GM19239 (cell line): ENCODE data around the gene HIF1AN.
A peak's percentile ranks its signal among the peaks of the same experiment; 100 is the strongest.
"Not testable (repeated sequence)": the region's sequence is repeated elsewhere in the genome, so short reads cannot be mapped to it uniquely, and the experiment has no call there.

ENCODE experiments used
- DNase-seq: peaks from one replicate; pipeline ENCODE4 v3.0.0; 2011; ENCODE audit warnings: low spot score; ENCODE audit not compliant: insufficient read length
- FAIRE-seq: peaks from 2 replicates; lab custom pipeline; 2011; peaks lifted over from hg19 to GRCh38; lab: Jason Lieb, UNC

The HIF1AN gene

GRCh38 chr10:100562008-100562672 is 26.4 kb downstream of the HIF1AN start:
- FAIRE-seq (peak; percentile 63), DNase-seq (peak; percentile 87)

GRCh38 chr10:100565206-100565985 is 29.7 kb downstream of the HIF1AN start:
- FAIRE-seq (no peak), DNase-seq (no peak)

GRCh38 chr10:100566561-100566960 is 30.8 kb downstream of the HIF1AN start:
- FAIRE-seq: no peak
- no peak for DNase-seq

- DNase-seq (no peak), FAIRE-seq (no peak)
These were observed 31.5 kb downstream of the HIF1AN start for GRCh38 chr10:100567249-100567648.

DNA sequence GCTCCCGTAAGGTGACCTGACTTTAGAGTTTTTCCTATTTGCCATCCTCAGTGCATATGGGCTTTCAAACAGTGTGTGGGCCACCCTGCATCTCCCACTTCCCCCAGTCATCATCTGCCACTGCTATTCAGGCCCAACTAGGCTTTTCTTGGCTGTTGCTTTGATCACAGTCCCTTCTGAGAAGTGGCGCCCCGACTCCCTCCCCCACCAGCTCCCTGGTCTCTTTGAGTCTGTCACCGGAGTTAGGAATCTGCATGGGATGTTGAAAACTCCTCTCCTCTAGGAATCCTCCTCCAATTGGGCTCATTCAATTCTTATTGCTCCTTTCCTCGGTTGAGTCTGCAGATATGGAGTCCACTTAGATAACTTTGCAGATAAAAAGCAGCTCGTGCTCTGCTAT is 32.1 kb downstream of the HIF1AN start:
- FAIRE-seq: no peak

GRCh38 chr10:100568912-100569311 is 33.2 kb downstream of the HIF1AN start:
- no peak for FAIRE-seq
- no peak for DNase-seq

More for the DNA sequence above, 32.1 kb downstream of the HIF1AN start:
- no peak for DNase-seq

DNA sequence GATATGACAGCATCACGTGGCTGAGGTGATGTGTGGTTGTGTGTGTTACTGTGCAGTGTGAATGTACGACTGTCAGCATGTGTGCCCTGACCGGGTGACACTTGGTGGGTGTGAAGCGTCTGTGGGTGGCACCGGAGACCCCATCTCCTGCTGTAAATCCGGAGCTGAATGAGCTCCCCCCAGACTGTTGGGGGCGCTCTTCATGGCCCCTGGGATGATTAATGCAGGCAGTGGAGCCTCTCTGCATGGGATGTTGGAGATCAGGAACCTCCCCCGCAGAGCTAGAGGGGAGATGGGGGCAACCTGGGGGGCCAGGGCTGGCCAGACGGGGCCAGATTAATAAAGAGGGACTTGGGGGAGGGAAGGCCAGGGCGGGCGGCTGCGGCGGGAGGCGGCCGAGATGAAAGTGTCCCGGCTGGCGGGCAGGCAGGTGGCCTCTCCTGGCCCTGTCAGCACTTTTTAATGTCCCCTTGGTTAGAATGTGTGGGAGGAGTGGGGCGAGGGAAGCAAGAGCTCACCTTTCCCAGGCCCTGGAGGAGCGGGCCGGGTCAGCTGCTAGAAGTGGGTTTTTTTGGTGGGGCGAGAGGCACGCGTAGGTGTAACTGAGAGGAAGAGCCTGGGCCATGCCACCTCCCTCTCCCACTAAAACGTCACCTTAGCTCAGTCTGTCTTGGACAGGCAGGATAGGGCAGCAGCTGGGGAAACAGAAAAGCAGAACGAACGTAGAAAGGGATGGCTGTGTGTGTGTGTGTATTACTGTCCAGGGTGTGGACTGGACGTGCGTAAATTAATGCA is 34.1 kb downstream of the HIF1AN start:
- no peak for FAIRE-seq
- no peak for DNase-seq

DNA sequence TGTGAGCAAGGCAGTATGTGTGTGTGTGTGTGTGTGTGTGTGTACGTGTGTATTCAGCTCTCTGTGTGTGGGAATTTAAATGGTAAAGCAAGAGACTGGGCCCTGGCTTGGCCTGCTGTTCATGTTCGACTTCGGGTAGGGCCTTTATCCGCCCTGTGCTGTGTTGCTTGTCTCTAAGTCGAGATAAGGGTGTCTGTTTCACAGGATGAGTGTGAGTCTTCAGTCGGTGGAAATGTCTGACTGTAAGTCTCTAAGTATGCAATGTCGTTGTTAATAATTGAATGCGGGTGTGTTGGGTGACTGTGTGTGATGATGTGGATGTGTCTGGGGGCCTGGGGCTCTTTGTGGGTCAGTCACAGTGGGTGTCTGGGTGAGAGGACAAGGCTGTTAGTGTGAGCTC is 34.8 kb downstream of the HIF1AN start:
- DNase-seq (no peak), FAIRE-seq (no peak)

DNA sequence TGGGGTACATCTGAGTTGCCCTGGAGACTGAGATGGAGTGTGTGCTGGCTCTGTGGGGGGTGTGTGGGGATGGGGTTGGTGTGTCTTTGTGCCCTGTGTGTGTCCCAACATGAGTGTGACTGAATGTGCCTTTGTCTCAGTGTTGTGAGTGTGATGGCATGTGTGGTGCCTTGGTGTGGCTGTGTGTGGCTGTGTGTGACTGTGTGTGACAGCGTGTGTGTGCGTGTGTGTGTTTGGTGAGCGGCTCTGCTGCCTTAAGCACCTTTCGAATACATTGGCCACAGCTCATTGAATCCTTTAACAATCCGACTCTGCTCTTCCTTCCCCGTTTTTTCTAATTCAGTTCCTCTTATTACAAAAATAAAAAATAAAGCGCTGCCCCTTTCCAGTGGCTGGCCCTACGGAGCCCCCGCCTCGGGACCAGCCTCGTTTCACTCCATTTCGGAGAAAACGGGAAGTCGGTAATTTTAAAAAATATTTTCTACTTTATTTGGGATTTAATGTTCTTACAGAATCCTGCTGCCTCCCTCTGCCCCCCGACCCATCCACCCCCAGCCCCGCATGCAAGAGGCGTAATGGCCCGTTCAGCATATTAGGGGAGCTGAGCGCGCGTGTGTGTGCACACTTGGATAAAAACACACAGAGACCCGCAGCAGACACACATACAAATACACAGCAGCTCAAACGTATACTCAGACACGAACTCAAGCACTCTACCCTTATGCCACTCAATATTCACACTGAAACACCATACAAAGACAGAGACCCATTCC is 35.5 kb downstream of the HIF1AN start:
- DNase-seq (no peak), FAIRE-seq (no peak)

DNA sequence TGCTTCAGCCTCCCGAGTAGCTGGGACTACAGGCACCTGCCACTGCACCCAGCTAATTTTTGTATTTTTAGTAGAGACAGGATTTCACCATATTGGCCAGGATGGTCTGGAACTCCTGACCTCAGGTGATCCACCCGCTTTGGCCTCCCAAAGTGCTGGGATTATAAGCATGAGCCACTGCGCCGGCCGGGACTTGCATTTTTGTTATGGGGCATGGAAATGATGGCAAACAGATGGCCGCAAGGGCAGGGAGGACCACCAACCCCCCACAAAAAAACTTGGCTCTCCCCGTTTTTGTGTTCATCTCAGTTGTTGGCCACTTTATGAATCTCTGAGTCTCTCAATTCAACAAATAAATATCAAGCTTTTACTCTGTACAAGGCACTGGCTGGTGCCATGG is 39.4 kb downstream of the HIF1AN start:
- not testable (repeated sequence) for FAIRE-seq, DNase-seq

- FAIRE-seq (no peak), DNase-seq (no peak)
These were observed 40.0 kb downstream of the HIF1AN start for GRCh38 chr10:100575585-100576281.

GRCh38 chr10:100576282-100576635 is 40.5 kb downstream of the HIF1AN start:
- FAIRE-seq (no peak), DNase-seq (no peak)

DNA sequence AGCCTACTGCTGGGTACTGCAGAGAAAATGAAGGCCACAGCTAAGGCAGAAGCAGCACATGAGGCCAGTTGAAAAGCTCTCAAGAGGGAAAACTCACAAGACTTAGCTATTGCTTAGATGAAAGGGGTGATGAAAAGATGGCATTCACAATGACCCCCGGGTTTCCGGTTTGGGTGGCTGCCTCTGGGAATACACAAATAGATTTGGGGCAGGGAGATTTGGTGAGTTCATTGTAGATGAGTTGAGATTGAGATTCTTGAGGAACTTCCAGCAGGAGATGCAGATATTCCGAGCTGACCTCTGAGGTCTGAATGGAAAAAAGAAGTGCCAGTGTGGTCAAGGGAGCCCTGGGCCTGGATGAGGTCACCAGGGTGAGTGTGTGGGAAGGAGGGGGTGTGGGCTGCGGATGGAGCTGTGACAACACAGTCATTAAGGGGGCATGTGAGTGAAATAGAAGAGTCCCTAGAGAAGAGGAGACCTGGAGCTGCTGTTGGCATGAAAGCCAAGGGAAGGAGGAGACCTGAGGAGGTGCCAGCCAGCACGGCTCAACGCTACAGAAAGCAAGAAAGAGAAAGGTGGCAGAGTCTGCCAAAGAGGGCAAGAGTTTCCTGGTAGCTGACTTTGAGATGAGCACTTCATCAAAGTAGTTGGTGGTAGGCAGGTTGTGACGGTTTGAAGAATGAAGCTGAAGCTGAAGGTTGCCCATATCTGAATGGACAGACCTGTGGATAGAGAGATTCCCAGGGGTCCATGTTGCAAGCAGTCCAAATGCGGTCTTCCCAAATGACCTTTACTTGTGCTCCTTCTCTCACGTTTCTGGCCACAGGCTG is 43.7 kb downstream of the HIF1AN start:
- FAIRE-seq (no peak), DNase-seq (no peak)

DNA sequence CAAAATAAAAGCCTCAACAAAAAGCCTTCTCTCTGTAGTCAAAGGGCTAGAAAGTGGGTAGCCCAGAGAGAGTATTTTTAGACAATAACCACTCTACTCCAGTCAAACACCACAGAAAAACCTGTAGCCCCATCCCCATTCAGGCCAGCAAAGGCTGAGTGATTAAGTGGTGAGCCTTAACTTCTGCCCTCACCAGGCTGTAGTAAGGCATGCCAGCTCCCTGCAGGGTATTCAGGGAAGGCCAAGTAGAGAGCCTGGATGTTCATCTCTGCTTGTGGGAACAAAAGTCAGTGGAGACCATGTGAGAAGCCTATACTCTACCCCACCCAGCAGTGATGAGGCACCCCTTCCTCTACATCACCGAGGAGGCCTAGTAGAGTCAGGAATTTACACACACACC is 51.2 kb downstream of the HIF1AN start:
- no peak for FAIRE-seq

DNA sequence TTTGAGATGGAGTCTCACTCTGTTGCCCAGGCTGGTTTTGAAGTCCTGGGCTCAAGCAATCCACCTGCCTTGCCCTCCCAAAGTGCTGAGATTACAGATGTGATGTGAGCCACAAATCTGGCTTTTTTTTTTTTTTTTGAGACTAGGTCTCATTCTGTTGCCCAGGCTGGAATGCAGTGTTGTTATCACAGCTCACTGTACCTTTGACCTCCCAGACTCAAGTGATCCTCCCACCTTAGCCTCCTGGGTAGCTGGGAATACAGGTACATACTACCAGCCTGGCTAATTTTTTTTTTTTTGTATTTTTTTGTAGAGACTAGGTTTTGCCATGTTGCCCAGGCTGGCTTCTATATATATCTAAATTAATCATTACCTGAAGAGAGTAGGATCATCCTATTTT is 62.4 kb downstream of the HIF1AN start:
- DNase-seq (no peak), FAIRE-seq (no peak)

More for the DNA sequence above, 51.2 kb downstream of the HIF1AN start:
- no peak for DNase-seq

GRCh38 chr10:100600218-100600617 is 64.5 kb downstream of the HIF1AN start:
- FAIRE-seq (no peak), DNase-seq (no peak)

DNA sequence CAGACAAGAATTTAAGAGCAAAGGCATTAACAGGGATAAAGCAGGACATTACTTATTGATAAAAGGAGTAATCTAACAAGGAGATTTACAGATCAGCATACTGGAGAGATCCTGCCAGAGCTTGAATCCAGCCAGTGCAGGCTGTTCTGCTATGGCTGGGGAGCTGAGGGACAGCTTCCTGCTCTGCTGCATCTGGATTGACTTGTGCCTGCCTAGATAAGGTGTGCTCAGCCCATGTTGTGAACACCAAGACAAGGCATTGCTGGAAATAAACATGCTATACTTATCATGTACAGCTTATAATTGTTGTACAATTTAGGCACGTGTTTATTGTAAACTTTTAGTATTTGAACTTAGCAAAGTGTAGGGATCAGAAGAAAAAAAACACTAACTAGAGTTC is 71.7 kb downstream of the HIF1AN start:
- DNase-seq (no peak), FAIRE-seq (no peak)
